Stimulated activated memory B cell treated with anti-CD40 and anti-IgM and Interleukin-4, amounts not matched to agents 10 μg/mL and 1 μg/mL and 100 μg/mL, for 72 hours (primary cell): ENCODE data around the gene MLC1.
"Not testable (repeated sequence)": the region's sequence is repeated elsewhere in the genome, so short reads cannot be mapped to it uniquely, and the experiment has no call there.

Experiments used
- ATAC-seq: fragments of 150-1000 bp; cut with Tn5 transposase; 2 replicates; pipeline ENCODE4 v1.10.0; 2021
- H3K27ac Mint-ChIP-seq: one replicate; pipeline ENCODE4 v1.8.0; 2022; ENCODE audit warnings: mild to moderate bottlenecking, mixed read lengths
- H3K27me3 Mint-ChIP-seq: one replicate; pipeline ENCODE4 v1.8.0; 2022; ENCODE audit warnings: mixed read lengths
- H3K36me3 Mint-ChIP-seq: one replicate; pipeline ENCODE4 v1.8.0; 2022; ENCODE audit warnings: mixed read lengths
- H3K4me1 Mint-ChIP-seq: one replicate; pipeline ENCODE4 v1.8.0; 2022; ENCODE audit warnings: mixed read lengths
- H3K4me3 Mint-ChIP-seq: one replicate; pipeline ENCODE4 v1.8.0; 2022; ENCODE audit warnings: mild to moderate bottlenecking, moderate library complexity, mixed read lengths
- H3K9me3 Mint-ChIP-seq: one replicate; pipeline ENCODE4 v1.8.0; 2022; ENCODE audit warnings: mixed read lengths

MLC1 gene

DNA sequence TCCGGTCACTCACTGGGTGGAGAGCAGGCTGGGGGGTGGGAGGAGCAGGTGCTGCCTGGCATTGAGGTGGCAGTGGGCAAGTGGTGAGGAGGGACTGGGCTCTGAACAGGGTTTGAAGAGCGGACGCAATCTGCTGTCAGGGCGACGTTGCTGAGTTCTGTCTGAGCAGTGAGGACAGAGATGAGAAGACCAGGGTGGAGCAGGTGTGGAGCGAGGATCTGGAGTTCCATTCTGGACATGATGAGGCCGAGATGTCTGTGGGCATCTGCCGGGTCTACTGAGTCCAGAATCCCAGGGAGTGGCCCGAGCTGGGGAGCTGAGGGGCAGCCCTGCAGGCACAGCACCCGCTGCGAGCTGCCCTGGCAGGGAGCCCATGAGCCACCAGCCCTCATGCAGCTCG lies 2.4 kb upstream of the MLC1 start:
- Mint-ChIP-seq H3K4me1 (no peaks in the 10 kb centered on the region), H3K27ac (no peak overlapping the region)

DNA sequence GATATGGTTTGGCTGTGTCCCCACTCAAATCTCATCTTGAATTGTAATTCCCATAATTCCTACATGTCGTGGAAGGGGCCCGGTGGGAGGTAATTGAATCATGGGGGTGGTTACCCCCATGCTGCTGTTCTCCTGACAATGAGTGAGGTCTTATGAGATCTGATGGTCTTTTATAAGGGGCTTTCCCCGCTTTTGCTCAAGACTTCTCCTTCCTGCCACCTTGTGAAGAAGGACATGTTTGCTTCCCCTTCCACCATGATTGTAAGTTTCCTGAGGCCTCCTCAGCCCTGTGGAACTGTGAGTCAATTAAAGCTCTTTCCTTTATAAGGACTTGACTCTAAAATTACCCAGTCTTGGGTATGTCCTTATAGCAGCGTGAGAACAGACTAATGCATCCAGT lies 1.7 kb upstream of the MLC1 start:
- not testable (repeated sequence) for H3K4me3 Mint-ChIP-seq, ATAC-seq, H3K27ac Mint-ChIP-seq, H3K4me1 Mint-ChIP-seq, H3K27me3 Mint-ChIP-seq
- Mint-ChIP-seq H3K36me3 (peaks cover 12% of the 10 kb centered on the region), H3K9me3 (peaks cover 12% of the 10 kb centered on the region)

More for the DNA sequence above, 2.4 kb upstream of the MLC1 start:
- no peak for ATAC-seq
- Mint-ChIP-seq H3K36me3 (peaks cover 12% of the 10 kb centered on the region), H3K9me3 (peaks cover 12% of the 10 kb centered on the region), H3K27me3 (no peaks in the 10 kb centered on the region), H3K4me3 (no peak overlapping the region)

DNA sequence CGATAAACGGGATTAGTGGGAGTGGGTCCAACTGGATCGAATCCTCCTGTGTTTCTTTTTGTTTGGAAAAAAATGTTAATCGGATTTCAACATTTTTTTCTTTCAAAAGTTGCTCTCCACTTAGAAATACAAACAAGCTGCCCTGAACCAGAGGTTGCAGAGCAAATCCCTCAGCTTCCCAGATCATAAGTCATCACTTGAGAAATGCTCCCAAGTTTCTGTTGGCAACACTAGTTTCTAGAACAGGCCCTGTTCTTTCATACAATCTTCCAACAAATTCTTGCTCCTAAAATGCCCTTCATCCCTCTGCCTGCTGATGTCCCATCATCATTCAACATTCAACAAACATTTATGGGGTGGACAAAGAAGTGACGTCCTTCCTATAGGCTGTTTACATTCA lies 1.3 kb upstream of the MLC1 start:
- Mint-ChIP-seq H3K4me1 (no peaks in the 10 kb centered on the region), H3K9me3 (peaks cover 12% of the 10 kb centered on the region), H3K4me3 (no peak overlapping the region), H3K27me3 (no peaks in the 10 kb centered on the region), H3K27ac (no peak overlapping the region), H3K36me3 (peaks cover 12% of the 10 kb centered on the region)
- no peak for ATAC-seq

DNA sequence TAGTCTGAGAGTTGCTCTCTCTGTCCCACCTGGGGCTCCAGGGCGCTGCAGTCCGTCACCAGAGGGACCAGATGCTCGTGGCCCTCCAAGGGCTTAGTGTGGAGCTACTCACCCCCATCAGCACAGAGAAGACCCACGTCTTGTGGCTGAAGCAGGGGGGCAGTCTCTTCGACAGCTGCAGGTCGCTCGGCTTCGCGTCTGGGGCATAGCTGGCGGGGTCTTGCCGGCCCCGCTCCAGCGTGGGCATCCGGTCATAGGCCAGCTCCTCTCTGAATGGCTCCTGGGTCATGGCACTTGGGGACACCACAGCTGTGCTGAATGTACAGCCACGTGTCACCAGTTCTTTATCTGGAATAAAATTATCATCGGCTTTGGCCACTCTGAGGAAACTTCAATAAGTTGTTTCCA lies 608 bp downstream of the MLC1 start:
- Mint-ChIP-seq H3K4me3 (no peak overlapping the region), H3K9me3 (peaks cover 7% of the 10 kb centered on the region), H3K27ac (no peak overlapping the region), H3K27me3 (no peaks in the 10 kb centered on the region), H3K4me1 (peaks cover 6% of the 10 kb centered on the region), H3K36me3 (peaks cover 12% of the 10 kb centered on the region)
- ATAC-seq: no peak

DNA sequence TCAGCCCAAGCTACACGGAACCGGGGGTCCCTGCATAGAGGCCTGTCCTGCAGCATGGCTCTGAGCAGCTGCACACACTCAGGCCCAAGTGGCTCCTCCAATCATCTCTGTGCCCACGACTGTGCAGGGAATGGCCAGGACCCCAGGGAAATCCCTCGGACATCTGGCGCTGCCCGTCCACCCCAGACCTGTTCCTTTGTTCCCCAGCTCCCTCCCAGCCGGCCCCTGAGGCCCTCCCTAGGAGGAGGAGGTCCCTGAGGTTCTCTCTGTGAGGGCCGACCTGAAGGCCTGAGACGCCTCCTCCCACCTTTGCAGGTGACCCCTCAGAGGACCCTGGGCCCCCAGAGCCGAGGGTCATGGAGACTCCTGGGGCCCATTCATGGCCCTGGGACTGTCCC lies 1.1 kb downstream of the MLC1 start:
- H3K9me3 Mint-ChIP-seq: peaks cover 7% of the 10 kb centered on the region
- no peak overlapping the region for H3K27ac Mint-ChIP-seq
- H3K4me3 Mint-ChIP-seq: no peak overlapping the region
- peaks cover under 1% of the 10 kb centered on the region for H3K27me3 Mint-ChIP-seq
- ATAC-seq: no peak
- peaks cover 12% of the 10 kb centered on the region for H3K36me3 Mint-ChIP-seq
- H3K4me1 Mint-ChIP-seq: peaks cover 6% of the 10 kb centered on the region

DNA sequence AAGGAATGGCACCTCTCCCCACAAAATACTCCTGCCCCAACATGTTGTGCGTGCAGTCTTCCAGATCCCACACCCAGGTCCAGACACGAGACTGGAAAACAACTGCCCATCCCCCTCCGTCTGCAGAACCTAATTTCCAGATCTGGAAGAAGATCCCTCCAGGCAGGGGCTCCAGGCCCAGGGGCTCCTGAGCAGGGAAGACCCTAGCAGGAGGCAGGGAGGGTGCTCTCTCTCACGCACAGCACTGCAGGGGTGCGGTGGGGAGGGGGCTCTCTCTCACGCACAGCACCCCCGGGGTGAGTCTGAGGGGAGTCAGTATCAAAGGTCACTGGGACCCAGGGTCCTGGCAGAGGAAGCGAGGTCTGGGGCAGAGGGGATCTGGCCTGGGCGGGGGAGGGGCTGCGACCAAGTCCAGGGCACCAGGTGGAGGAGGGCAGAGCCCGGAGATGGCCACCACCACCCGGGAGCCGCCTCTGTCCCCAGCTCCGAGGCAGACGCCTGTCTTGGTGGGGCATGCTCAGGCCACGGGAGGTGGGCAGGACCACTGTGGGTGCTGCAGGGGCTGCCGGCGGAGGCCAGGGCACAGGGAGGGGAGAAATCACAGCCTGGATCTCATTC lies 1.7 kb downstream of the MLC1 start:
- no peak overlapping the region for H3K4me3 Mint-ChIP-seq
- peaks cover 12% of the 10 kb centered on the region for H3K36me3 Mint-ChIP-seq
- H3K27ac Mint-ChIP-seq: no peak overlapping the region
- peaks cover 7% of the 10 kb centered on the region for H3K9me3 Mint-ChIP-seq
- ATAC-seq: no peak
- peaks cover 5% of the 10 kb centered on the region for H3K27me3 Mint-ChIP-seq
- H3K4me1 Mint-ChIP-seq: peaks cover 6% of the 10 kb centered on the region

DNA sequence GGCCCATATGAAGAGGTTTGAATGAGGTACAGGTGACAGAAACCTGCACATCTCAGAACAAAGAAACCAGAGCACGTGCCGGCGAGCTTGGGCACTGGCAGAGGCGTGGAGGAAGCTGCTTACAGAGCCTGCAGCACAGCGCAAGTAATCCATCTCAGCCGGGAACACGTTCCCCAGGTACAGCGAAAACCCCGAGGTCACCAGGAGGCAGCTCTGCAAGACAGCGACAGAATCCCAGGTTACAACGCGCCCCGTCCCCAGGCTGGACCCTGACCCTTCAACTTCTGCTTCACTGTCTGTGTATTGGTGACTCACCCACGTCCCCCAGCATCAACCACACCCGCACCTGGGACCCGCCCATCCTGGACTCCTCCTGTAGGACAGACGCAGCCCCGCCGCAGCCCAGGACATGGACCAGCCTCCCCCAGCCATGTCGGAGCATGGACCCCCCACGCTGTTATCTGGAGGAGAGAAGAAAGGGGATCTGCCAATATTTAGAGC lies 2.2 kb downstream of the MLC1 start:
- H3K27ac Mint-ChIP-seq: no peak overlapping the region
- ATAC-seq: no peak
- H3K27me3 Mint-ChIP-seq: peaks cover 11% of the 10 kb centered on the region
- H3K4me1 Mint-ChIP-seq: peaks cover 6% of the 10 kb centered on the region
- peaks cover 7% of the 10 kb centered on the region for H3K9me3 Mint-ChIP-seq
- no peak overlapping the region for H3K4me3 Mint-ChIP-seq
- H3K36me3 Mint-ChIP-seq: peaks cover 12% of the 10 kb centered on the region

DNA sequence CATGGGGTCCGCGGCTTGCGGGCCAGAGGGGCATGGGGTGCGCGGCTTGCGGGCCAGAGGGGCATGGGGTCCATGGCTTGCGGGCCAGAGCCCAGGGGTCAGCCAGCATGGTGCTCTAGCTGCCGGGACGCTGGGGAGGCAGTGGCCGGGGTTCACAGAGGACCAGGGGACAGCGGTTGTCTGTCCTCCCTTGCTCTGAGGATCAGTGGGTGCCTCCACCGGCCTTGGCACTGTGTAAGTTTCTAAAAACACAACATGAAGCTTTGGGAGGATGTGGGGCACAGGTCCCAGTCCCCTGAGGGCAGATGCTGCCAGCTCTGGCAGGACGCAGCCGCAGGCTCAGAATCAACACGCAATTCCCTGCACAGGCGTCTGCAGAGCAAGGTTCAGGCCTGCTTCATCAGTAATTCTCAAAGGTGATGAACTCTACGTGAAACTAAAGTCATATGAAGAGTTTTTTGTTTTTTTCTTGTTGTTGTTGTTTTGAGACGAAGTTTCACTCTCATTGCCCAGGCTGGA lies 3.0 kb downstream of the MLC1 start:
- Mint-ChIP-seq H3K36me3 (peaks cover 8% of the 10 kb centered on the region), H3K9me3 (peaks cover 4% of the 10 kb centered on the region), H3K27me3 (peaks cover 18% of the 10 kb centered on the region), H3K27ac (no peak overlapping the region), H3K4me1 (peaks cover 6% of the 10 kb centered on the region), H3K4me3 (no peak overlapping the region)
- ATAC-seq: no peak

DNA sequence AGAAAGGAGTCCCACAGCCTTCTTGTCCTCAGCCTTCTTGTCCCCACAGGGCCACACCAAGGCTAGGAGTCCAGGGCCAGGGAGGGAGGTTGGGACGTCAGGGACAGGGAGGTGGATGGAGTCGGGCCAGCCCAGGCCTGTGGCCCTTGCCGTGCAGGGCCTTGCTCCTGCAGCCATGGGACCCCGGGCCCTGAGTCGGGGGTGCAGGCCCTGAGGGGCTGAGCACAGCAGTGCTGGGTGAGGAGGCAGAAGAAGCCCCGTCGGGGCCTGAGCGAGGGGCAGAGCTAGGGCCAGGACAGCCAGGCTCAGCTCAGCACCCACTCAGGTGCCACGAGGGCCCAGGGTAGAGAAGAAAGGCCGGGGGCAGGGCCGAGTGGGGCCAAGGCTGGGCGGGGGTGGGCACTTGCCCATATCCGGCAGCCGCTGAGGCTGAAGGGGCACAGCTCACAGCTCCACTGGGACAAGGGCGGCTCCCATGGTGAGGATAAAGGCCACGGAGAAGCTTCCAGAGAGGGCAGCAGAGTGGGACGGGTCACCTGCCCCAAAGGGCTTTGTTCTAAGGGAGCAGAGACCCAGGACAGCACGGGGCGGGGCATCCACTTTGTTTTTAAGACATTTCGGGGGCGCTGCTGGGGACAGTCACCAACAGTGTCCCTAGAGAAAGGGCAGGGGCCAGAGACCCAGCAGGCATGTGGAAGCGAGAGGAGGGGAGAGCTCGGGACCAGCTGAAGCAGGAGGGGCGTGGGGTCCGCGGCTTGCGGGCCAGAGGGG lies 3.6 kb downstream of the MLC1 start:
- no peaks in the 10 kb centered on the region for H3K9me3 Mint-ChIP-seq
- H3K27me3 Mint-ChIP-seq: peaks cover 23% of the 10 kb centered on the region
- H3K4me1 Mint-ChIP-seq: peaks cover 6% of the 10 kb centered on the region
- no peak for ATAC-seq
- peaks cover 2% of the 10 kb centered on the region for H3K36me3 Mint-ChIP-seq
- H3K27ac Mint-ChIP-seq: no peak overlapping the region
- H3K4me3 Mint-ChIP-seq: no peak overlapping the region

DNA sequence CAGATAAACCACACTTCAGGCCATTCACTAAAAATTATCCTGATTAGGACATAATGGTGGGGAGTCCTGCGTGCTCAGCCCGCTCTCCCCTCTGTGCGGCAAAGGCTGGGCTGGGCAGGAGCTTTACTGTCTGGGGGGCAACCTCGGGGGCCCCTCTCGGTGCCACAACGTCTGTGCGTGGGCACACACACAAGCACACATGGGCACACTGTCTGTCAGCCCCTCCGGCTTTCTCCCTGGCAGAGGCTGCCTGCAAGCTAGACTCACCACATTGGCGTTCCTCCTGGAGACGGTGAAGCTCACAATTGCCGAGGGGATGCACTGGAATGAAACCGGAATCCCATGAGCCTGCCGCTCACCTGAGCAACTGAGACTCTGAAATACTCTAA lies 5.2 kb downstream of the MLC1 start:
- Mint-ChIP-seq H3K4me3 (no peak overlapping the region), H3K9me3 (no peaks in the 10 kb centered on the region), H3K27ac (no peak overlapping the region), H3K36me3 (no peaks in the 10 kb centered on the region), H3K4me1 (peaks cover 15% of the 10 kb centered on the region), H3K27me3 (peaks cover 39% of the 10 kb centered on the region)
- no peak for ATAC-seq

DNA sequence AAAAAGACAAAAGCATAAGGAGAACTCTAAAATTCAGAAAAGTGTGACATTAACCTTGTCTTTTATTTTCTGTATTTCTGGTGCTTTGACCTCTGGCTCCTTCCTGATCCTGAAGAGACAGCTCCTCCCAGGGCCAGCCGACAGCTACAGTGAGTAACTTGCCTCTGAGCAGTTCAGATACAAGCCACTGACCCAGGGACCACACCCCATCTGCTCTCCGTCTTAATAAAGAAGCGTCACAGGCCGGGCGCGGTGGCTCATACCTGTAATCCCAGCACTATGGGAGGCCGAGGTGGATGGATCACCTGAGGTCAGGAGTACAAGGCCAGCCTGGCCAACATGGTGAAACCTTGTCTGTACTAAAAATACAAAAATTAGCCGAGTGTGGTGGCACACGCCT lies 6.5 kb downstream of the MLC1 start:
- Mint-ChIP-seq H3K27me3 (peaks cover 39% of the 10 kb centered on the region), H3K27ac (no peak overlapping the region), H3K4me1 (peaks cover 15% of the 10 kb centered on the region), H3K36me3 (no peaks in the 10 kb centered on the region), H3K4me3 (no peak overlapping the region), H3K9me3 (no peaks in the 10 kb centered on the region)
- no peak for ATAC-seq

DNA sequence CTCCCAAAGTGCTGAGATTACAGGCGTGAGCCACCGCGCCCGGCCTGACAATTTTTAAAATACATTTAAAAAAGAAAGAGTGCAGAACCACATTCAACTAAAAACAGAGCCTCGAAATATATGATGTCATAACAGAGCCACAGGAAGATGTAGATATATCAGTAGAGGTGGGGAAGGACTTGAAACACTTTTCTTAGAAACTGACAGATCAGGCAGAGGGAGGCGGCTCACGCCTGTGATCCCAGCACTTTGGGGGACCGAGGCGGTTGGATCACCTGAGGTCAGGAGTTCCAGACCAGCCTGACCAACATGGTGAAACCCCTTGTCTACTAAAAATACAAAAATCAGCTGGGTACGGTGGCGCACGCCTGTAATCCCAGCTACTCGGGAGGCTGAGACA lies 7.0 kb downstream of the MLC1 start:
- Mint-ChIP-seq H3K4me1 (peaks cover 15% of the 10 kb centered on the region), H3K4me3 (no peak overlapping the region), H3K36me3 (no peaks in the 10 kb centered on the region), H3K27me3 (peaks cover 42% of the 10 kb centered on the region), H3K9me3 (no peaks in the 10 kb centered on the region), H3K27ac (no peak overlapping the region)
- ATAC-seq: no peak

DNA sequence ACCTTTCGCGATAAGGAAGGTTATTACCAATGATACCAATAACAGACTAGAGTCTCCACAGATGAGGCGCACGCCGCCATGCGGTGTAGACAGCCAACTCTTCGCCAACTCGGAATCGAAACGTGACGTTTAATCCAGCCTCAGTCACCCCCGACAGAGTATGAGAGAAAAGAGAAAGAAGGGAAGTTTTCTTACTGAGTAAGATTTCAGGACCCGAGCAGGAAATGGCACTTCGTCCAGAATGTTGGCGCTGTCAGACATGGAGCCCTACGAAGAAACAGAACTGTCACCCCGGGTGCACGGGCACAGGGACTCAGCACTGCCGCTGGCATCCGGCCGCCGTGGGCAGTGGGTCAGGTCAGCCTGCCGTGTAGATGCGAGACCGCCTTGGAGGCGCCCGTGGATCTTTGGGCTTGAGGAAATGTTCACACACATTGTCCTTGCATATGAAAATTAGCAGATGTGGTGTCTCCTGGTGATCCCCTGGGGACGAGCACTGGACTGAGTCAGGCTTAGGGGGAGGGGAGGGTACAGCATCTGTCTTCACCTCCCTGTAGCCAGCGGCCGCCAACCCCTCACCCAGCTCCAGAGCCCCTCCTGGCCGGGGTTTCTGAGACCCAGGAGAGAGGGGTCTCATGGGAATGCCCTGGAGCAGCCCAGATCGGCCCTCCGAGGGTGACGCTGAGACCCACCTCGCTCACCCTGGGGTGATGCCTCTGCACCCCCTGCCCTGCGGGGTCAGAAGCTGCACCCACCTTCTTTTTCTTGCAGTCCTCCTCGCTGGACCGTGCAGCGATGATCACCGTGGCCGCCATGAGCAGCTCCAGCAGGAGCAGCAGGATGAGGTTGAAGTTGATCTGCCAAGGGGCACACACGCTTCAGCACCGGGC lies 8.3 kb downstream of the MLC1 start:
- Mint-ChIP-seq H3K9me3 (no peaks in the 10 kb centered on the region), H3K36me3 (no peaks in the 10 kb centered on the region), H3K27ac (no peak overlapping the region), H3K27me3 (peaks cover 56% of the 10 kb centered on the region), H3K4me3 (no peak overlapping the region), H3K4me1 (peaks cover 15% of the 10 kb centered on the region)
- ATAC-seq: no peak

DNA sequence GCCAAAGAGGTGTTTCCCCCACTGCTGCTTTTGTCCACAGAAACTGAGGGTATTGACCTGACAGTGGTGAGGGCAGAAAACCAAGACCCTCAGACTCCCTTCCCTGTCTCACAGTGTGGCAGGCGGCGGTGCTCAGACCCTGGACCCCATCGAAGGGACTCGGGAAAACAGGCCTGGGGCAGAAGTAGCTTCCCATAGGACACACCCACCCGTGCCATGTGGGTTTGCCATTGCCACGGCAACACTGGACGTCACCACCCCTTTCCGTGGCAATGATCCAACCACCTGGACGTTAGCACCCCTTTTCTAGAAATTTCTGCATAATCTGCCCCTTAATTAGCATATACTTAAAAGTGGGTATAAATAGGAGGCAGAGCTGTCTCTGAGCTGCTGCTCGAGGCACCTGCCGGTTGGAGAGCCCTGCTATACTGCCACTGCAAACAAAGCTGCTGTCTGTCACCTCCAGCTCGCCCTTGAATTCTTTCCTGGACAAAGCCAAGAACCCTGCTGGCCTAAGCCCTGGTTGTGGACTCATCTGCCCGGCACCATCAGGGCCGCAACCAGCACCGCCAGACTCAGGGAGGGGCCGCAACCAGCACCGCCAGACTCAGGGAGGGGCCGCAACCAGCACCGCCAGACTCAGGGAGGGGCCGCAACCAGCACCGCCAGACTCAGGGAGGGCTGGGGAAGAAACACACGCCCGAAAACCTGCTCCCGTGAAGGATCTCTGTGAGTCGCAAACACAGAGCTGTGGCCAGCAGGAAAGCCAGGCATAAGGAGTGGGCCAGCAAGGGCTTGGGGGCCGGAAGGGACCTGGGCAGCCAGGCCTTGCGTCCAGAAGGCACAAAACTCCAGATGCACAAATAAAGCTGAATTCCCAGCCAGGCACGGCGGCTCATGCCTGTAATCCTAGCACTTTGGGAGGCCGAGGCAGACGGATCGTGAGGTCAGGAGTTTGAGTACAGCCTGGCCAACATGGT lies 10.4 kb downstream of the MLC1 start:
- Mint-ChIP-seq H3K4me3 (no peak overlapping the region), H3K36me3 (no peaks in the 10 kb centered on the region), H3K27me3 (peaks cover 76% of the 10 kb centered on the region), H3K27ac (no peak overlapping the region), H3K4me1 (peaks cover 9% of the 10 kb centered on the region), H3K9me3 (no peaks in the 10 kb centered on the region)
- no peak for ATAC-seq
